Measurements from ENCODE around the gene BPIFB4.

- TF ChIP-seq EZH2 (IDR thresholded peaks at IDR 0.05; ENCODE audit: insufficient read depth, low read length): no peak
- TF ChIP-seq, protein P1, sequence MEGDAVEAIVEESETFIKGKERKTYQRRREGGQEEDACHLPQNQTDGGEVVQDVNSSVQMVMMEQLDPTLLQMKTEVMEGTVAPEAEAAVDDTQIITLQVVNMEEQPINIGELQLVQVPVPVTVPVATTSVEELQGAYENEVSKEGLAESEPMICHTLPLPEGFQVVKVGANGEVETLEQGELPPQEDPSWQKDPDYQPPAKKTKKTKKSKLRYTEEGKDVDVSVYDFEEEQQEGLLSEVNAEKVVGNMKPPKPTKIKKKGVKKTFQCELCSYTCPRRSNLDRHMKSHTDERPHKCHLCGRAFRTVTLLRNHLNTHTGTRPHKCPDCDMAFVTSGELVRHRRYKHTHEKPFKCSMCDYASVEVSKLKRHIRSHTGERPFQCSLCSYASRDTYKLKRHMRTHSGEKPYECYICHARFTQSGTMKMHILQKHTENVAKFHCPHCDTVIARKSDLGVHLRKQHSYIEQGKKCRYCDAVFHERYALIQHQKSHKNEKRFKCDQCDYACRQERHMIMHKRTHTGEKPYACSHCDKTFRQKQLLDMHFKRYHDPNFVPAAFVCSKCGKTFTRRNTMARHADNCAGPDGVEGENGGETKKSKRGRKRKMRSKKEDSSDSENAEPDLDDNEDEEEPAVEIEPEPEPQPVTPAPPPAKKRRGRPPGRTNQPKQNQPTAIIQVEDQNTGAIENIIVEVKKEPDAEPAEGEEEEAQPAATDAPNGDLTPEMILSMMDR (IDR thresholded peaks at IDR 0.05; ENCODE audit: insufficient read depth, low read depth, low read length): no peak
Measured at GRCh38 chr20:33130568-33131061, 51.2 kb downstream of the BPIFB4 start.
